ENCODE results near the gene KDM2A.

The KDM2A gene

DNA sequence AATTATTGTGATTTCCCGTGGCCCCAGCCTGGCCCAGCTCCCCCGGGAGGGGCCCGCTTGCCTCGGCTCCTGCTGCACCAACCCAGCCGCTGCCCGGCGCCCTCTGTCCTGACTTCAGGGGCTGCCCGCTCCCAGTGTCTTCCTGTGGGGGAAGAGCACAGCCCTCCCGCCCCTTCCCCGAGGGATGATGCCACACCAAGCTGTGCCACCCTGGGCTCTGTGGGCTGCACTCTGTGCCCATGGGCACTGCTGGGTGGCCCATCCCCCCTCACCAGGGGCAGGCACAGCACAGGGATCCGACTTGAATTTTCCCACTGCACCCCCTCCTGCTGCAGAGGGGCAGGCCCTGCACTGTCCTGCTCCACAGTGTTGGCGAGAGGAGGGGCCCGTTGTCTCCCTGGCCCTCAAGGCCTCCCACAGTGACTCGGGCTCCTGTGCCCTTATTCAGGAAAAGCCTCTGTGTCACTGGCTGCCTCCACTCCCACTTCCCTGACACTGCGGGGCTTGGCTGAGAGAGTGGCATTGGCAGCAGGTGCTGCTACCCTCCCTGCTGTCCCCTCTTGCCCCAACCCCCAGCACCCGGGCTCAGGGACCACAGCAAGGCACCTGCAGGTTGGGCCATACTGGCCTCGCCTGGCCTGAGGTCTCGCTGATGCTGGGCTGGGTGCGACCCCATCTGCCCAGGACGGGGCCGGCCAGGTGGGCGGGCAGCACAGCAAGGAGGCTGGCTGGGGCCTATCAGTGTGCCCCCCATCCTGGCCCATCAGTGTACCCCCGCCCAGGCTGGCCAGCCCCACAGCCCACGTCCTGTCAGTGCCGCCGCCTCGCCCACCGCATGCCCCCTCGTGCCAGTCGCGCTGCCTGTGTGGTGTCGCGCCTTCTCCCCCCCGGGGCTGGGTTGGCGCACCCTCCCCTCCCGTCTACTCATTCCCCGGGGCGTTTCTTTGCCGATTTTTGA lies 166.8 kb downstream of the KDM2A start:
- no peak for DNase-seq (ENCODE audit: low read depth in 2 of 2)

DNA sequence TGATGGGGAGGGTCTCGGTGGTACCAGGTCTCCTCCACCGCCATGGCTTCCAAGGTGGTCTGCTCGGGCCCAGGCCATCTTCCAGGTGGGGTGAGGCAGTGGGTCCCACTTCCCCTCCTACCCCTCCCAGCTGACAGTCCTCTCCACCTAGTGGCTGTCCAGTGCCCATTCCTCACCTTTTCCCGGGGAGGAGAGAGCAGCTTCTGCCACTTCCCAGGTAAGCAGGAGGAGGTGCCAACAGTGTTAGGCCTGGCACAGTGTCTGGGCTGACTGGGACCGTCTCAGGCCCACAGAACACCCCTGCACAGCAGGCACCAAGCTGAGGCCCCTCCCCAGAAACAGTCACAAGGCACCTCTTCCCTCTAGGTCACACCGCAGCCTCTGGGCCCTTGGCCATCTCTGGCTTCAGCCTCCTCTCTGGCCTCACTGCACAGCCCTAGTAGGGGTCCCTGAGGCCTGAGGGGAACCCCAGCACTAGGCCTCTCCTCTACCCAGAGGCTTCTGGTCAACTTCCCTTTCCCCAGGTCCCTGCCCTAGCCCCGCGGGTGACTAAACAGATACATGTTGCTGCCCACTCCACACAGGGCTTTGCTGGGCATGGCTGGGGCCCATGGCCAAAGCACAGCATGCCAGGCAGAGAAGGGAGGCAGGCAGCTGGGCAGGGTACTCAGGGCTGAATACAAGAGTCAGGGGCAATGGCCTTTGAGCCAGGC lies 167.7 kb downstream of the KDM2A start:
- DNase-seq (ENCODE audit: low read depth in 2 of 2), result no peak

DNA sequence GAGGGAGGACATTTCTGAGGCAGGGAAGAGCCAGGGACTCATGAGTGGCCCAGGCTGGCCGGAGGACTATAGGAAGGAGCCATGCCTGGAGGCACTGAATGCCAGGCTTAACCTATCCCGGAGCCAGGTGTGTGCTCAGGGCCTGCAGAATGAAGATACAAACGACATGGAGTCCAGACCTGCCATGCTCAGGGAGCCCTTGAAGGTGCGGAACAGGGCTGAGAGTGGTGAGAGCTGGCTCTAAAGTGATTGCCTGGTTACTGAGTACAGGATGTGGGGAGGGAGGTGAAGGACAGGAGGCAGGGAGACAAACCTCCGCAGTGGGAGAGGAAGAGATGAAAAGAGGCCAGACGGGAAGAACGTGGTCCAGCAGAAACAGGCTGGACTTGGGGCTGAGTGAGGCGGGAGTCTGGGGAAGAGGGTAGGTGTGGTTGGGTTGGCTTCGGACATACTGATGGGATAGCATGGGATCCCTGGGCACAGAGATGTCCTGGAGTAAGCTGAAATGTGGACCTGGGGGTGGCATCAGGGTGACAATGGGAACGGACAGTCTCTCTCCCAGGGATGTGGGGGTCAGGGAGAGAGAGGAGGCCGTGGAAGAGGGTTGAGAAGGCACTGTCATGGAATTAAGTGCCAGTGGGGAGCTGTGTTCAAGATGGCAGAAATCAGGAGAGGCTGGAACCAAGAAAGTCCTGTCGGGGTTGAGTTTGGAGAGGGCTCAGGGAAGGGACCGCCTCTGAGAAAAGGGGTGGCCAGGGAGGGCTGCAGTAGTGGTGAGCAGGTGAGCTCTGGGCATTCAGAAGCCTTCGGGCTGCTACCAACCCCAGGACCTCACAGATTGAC lies 168.5 kb downstream of the KDM2A start:
- DNase-seq (ENCODE audit: low read depth in 2 of 2), result no peak

DNA sequence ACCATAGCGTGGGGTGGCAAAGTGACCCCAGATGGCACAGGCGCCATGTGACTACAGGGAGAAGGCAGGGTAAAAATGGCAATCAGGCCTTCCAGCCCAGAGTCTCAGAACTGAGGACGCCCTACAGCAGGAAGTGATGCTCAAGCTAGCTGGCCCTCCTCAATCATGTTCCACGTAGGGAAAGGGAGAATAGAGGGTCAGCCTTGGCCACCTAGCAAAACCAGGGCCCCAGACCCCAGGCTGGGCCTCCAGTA lies 169.1 kb downstream of the KDM2A start:
- no peak for DNase-seq (ENCODE audit: low read depth in 2 of 2)

DNA sequence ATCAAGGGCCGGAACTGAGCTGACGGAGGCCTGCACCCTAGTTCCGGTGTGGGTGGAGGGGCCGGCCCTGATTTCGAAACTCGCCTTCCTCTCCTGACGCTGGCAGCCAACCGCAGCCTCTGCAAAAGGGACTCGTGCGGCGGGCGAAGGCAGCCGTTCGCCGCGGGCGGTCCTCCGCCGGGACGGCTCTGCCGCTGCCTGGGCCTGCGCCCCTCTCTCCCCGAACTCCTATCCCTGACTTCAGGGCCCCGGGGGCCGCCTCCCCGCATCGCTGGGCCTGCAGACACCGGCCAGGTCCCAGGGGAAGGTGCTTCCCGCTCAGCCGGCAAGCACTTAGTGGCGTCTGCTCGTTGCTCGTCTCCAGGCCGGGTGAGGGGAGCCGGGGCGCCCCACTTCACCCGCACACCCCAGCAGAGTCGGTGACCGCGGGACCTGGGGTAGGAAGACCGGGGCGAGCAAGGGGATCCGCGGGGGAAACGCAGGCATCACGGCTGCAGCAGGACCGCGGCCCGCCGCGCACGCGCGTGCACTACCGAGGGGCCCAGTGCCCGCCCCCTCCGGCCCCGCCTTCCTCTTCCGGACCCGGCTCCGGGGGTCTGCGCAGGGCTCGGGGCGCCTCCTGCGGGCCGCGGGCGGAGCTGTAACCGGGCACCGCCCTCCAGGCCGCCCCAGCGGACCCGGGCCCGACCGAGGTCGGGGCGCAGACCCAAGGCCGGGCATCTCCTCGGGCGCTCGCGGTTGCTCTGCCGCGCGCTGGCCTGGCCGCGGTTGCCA lies 169.6 kb downstream of the KDM2A start:
- DNase-seq (ENCODE audit: low read depth in 2 of 2), result peak; percentile 71 to 73

DNA sequence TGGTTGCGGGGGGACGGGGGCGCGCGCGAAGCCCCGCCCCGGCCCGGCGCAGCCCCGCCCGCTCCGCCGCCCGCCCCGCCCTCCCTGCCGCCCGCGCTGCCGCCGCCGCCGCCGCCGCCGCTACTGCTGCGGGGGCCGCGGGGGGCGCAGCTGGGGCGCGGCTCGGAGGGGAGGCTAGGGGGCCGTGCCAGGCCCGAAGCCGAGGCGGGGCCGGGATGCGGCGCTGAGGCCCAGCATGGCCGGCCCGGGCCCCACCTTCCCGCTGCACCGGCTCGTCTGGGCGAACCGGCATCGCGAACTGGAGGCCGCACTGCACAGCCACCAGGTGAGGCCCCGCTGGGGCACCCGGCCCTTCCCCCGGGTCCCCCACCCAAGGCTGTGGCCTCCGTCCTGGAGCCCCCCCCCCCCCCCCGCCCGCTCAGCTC lies 170.2 kb downstream of the KDM2A start, which contains the start of gene ANKRD13D:
Gene ANKRD13D, plus strand, starts transcription at position 78 of the 425 bp plus-strand sequence. Its CDS starts 158 bp downstream, at position 236.
- DNase-seq (ENCODE audit: low read depth in 2 of 2), result no peak

DNA sequence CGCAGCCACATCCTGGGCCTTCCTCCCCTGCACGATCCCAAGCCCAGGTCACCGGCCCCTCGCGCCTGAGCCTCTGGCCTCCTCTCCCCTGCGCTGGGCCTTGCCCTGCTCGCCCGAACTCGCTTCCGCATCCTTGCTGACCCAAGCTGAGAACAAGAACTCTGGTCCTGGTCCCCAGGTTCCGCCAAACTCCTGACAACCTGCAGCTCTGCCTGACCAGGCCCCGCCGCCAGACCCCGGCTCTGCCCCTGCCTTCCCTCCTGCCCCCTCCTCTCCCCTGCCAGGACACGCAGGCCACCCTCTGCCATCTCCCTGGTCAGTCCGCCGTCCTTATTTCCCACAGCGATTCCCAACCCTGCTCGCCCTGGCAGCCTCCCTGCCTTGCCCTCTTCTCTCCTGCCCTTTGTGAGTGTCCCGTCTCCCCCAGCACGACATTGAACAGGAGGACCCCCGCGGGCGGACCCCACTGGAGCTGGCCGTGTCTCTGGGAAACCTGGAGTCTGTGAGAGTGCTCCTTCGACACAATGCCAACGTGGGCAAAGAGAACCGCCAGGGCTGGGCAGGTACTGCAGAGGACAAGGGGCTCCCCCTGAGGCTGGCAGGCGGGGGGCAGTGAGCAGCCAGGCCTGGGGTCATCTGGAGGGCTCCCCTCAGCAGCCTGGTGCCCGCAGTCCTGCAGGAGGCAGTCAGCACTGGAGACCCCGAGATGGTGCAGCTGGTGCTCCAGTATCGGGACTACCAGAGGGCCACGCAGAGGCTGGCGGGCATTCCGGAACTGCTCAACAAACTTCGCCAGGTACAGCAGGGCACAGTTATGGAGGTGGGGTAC lies 170.8 kb downstream of the KDM2A start:
- no peak for DNase-seq (ENCODE audit: low read depth in 2 of 2)

DNA sequence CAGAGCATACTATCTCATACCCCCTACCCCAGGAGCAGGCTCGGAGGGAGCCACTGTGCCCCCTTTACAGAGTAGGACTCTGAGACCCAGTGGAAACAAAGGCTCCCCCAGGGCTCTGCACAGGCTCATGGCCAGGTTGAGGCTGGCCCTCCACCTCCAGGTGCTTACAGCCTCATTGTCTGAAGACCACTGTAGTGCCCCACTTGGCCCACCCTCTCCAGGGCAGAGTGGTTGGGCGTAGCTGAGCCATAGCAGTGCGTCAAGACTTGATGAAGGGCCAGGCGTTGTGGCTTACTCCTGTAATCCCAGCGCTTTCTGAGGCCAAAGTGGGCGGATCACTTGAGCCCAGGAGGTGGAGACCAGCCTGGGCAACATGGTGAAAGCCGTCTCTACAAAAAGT lies 171.7 kb downstream of the KDM2A start:
- DNase-seq (ENCODE audit: low read depth in 2 of 2), result no peak

DNA sequence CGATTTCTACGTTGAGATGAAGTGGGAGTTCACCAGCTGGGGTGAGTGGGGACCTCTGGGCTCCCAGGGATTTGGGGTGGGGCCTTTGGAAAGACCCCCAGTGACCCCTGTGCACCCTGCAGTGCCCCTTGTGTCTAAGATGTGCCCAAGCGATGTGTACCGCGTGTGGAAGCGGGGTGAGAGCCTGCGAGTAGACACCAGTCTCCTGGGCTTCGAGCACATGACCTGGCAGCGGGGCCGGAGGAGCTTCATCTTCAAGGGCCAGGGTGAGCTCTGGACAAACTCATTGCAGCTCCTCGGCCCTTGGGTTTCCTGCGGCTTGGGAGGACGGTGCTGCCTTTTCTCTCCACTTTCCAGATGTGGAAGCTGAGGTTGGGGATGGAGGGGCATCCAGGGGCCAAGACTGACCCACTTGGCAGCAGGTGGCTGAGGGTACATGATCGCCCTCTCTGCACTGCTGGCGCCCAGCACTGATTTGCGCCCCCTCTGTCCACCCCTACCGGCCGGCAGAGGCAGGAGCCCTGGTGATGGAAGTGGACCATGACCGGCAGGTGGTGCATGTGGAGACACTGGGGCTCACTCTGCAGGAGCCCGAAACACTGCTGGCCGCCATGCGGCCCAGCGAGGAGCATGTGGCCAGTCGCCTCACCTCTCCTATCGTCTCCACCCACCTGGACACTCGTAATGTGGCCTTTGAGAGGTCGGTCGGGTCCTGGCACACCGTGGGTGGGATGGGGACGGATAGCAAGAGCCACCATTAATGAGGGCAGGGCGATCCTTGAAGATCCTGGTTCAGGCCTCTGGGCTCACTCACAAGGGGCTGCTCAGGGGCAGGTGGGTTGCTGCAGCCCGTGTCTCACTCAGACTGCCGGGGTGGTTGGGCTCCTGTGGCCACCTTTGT lies 172.7 kb downstream of the KDM2A start:
- no peak for DNase-seq (ENCODE audit: low read depth in 2 of 2)

DNA sequence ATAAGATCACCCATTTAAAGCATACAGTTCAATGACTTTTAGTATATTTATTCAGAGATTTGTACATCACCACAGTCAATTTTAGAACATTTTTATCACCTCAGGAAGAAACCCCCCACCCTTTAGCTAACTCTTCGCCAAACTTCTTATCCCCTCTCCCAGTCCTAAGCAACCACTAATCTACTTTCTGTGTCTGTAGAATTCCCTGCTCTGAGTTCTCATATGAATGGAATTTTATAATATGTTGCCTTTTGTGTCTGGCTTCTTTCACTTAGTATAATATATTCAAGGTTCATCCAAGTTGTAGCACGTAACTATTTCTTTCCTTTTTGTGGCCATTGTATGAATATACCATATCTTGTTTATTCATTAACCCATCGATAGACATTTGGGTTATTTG lies 173.6 kb downstream of the KDM2A start:
- no peak for DNase-seq (ENCODE audit: low read depth in 2 of 2)

DNA sequence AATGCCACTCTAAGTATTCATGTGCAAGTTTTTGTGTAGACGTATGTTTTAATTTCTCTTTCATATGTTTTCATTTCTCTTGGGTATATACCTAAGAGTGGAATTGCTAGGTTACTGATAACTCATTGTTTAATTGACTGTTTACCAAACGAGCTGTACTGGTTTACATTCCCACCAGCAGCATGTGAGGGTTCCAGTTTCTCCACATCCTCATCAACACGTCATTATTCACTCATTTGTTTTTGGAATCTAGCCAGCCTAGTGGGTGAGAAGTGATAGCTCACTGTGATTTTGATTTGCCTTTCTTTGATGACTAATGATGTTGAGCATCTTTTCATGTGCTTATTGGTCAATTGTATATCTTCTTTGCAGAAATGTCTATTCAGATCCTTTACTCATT lies 174.0 kb downstream of the KDM2A start:
- DNase-seq (ENCODE audit: low read depth in 2 of 2), result peak in 1 of 2 experiments; percentile 34

DNA sequence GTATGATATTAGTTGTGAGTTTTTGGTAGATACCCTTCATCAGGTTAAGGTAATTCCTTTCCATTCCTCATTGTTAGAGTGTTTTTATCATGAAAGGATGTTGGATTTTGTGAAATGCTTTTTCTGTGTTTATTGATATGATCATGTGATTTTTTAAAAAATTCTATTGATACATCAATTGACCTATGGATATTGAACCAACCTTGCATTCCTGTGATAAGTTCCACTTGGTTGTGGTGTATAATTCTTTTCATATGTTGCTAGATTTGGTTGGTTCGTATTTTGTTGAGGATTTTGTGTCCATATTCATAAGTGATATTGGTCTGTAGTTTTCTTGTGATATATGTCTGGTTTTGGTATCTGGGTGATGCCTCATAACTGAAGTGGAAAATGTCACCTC lies 176.8 kb downstream of the KDM2A start:
- DNase-seq (ENCODE audit: low read depth in 2 of 2), result no peak

DNA sequence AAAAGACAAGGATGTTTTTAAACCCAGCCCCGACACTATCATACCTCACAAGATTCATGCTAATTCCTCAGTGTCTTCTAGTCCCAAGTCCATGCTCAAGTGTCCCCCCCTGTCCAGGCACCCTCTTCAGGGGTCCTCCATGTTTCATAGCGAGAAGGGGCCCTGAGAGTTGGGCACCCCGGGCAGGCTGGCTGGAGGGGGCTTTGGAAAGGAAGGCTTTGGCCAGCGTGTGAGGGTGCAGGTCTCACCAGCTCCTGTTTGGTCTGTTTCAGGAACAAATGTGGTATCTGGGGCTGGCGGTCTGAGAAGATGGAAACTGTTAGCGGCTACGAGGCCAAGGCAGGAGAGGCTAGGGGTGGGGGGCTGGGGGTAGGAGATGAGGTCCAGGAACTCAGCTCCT lies 179.7 kb downstream of the KDM2A start:
- DNase-seq (ENCODE audit: low read depth in 2 of 2), result no peak

DNA sequence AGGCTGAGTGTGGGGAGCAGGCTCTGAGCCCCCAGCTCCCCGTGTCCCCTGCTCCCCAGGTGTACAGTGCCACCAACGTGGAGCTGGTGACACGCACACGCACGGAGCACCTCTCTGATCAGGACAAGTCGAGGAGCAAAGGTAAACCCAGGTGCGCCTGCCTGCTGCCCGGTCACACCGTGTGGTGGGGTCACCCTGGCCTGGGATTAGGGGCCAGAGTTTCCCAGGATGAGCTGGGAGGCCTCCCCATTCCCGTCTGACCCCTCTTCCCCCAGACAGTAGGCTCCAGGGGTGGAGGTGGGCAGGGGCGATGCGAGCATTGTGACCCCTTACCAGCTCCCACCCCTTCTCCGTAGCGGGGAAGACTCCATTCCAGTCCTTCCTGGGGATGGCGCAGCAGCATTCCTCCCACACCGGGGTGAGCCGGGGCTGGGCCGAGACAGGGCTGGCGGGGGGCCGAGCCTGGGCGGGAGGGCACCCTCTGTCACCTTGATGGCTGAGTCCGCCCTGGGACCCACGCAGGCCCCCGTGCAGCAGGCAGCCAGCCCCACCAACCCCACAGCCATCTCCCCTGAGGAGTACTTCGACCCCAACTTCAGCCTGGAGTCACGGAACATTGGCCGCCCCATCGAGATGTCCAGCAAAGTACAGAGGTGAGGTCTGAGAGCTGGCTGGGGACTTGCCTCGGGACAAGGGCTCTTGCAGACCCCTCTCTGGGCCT lies 180.6 kb downstream of the KDM2A start:
- no peak for DNase-seq (ENCODE audit: low read depth in 2 of 2)

DNA sequence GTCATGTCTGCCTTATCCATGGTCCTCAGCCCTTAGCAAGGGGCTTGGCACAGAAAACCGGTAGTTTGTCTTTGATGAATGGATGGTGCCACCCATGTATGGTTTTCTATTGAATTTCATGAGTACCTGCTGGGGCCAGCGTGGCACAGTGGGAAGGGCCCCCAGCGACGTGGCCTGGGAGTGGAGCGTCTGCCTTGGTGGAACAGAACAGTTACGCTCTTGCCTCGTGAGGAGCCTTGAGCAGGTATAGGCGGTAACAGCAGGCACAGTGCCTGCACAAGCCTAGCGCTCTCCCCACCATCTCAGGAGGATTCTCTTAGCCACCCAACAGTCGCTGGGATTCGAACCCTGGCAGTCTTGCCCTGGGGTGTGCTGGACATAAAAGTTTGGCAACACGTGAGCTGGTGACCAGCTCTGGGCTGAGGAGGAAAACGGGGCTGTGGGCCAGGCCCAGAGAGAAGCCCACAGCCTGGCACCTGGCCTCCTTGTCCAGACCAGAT lies 181.2 kb downstream of the KDM2A start:
- DNase-seq (ENCODE audit: low read depth in 2 of 2), result no peak

DNA sequence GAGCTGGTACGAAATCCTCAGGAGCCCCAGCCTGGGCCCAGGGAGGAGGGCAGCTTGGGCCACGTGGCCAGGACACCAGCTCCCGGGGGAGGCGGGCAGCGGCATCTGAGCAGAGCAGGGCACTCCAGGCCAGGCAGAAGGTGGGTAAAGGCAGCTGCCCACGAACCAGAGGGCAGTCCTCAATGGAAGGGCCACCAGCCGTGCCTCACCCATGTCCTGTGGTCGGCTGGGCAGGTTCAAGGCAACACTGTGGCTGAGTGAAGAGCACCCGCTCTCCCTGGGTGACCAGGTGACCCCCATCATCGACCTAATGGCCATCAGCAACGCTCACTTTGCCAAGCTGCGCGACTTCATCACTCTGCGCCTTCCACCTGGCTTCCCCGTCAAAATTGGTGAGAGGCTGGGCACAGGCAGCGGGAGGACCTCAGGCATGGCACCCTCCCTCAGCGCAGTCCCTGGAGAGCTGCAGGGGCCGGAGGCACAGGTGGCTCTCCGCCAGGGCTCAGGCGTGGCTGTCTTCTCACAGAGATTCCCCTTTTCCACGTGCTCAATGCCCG lies 181.8 kb downstream of the KDM2A start:
- no peak for DNase-seq (ENCODE audit: low read depth in 2 of 2)

DNA sequence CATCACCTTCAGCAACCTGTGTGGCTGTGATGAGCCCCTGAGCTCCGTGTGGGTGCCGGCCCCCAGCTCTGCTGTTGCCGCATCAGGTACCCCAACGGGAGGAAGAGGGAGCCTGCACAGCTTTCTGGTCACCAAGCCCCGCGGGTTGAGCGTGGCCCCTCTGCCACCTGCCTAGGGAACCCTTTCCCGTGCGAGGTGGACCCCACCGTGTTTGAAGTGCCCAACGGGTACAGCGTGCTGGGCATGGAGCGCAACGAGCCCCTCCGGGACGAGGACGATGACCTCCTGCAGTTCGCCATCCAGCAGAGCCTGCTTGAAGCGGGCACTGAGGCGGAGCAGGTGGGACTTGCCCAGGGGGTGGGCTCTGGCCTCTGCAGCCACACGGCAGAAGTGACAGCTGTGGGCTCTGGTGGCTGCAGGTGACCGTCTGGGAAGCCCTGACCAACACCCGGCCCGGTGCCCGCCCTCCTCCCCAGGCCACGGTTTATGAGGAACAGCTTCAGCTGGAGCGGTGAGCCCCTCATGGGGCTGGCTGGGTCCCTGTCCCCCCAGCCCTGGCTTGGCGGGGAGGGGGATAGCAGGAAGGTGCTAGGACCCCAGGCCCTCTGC lies 182.4 kb downstream of the KDM2A start:
- no peak for DNase-seq (ENCODE audit: low read depth in 2 of 2)

DNA sequence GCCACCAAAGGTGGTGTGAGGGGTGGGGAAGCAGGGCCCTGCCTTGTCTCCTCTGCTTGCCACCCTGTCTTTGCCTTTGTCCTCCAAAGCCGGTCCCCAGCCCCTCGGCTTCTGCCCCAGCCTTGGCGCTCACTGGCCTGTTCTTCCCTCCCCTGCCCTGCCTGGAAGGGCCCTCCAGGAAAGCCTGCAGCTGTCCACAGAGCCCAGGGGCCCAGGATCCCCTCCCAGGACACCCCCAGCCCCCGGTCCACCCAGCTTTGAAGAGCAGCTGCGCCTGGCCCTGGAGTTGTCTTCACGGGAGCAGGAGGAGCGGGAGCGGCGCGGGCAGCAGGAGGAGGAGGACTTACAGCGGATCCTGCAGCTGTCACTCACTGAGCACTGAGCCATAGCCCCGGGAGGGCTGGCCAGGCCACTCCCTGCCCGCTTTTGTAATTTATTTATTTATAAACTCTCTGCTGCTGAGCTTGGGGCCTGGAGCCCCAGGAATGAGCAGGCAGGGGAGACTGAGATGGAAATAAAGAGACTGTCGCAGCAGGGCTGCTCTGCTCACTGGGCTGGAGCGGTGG lies 183.0 kb downstream of the KDM2A start:
- DNase-seq (ENCODE audit: low read depth in 2 of 2), result no peak
